Mammary epithelial cell (primary cell): Measurements from ENCODE around the gene SLC35B4.

ENCODE experiments used
- CTCF ChIP-seq, 2 donors: IDR thresholded peaks in 1 of 2; conservative IDR thresholded peaks in 1 of 2; 2 replicates each; pipeline ENCODE4 v1.5.1; 2011 to 2012; ENCODE audit warnings: inconsistent platforms in 2 of 2, low read length in 2 of 2, mild to moderate bottlenecking in 2 of 2, control low read depth in 1 of 2, low read depth in 1 of 2; ENCODE audit not compliant: insufficient read depth in 1 of 2; ENCODE audit errors: extremely low read depth in 1 of 2
- EZH2 ChIP-seq: IDR thresholded peaks from 2 replicates; pipeline ENCODE4 v1.6.1; 2012; ENCODE audit warnings: low read length, inconsistent platforms, borderline replicate concordance

GRCh38 chr7:134284011-134284410 lies 32.7 kb downstream of the SLC35B4 start:
- no peak for TF ChIP-seq CTCF (conservative IDR thresholded peaks at IDR 0.05 in 1 of 2, IDR thresholded peaks at IDR 0.05 in 1 of 2; ENCODE audit: extremely low read depth in 1 of 2, insufficient read depth in 1 of 2, low read depth in 1 of 2, low read length in 2 of 2)
- TF ChIP-seq EZH2: no peak
